ENCODE data around the gene PUDP. TPM values are rescaled to one million over a fixed set of nuclear protein-coding genes. Genes with fewer than 3 reads are reported as not detected.
"Not testable (repeated sequence)": the region's sequence is repeated elsewhere in the genome, so short reads cannot be mapped to it uniquely, and the experiment has no call there.

Gene PUDP
- total RNA-seq, 1 donor from 2014 or later: 13.9 TPM

GRCh38 chrX:7072856-7073255, 75.1 kb downstream of the PUDP start:
- ATAC-seq: no peak

- no peak for ATAC-seq
Measured at GRCh38 chrX:7071390-7071789, 76.6 kb downstream of the PUDP start.

GRCh38 chrX:7069556-7069955, 78.4 kb downstream of the PUDP start:
- ATAC-seq: no peak

- no peak for ATAC-seq
Measured at GRCh38 chrX:7068939-7069367, 79.0 kb downstream of the PUDP start.

- no peak for ATAC-seq
Measured at GRCh38 chrX:7067256-7067655, 80.7 kb downstream of the PUDP start.

- ATAC-seq: no peak
Measured at GRCh38 chrX:7065473-7065872, 82.5 kb downstream of the PUDP start.

GRCh38 chrX:7062903-7063302, 85.0 kb downstream of the PUDP start:
- peak; percentile 80 for ATAC-seq

- ATAC-seq: peak; percentile 61
Measured at GRCh38 chrX:7062276-7062675, 85.7 kb downstream of the PUDP start.

GRCh38 chrX:7061429-7061828, 86.5 kb downstream of the PUDP start:
- ATAC-seq: no peak

- no peak for ATAC-seq
Measured at GRCh38 chrX:7060444-7060843, 87.5 kb downstream of the PUDP start.

- ATAC-seq: no peak
Measured at GRCh38 chrX:7059859-7060258, 88.1 kb downstream of the PUDP start.

GRCh38 chrX:7059214-7059838, 88.6 kb downstream of the PUDP start:
- ATAC-seq: no peak

- peak; percentile 48 for ATAC-seq
Measured at GRCh38 chrX:7055386-7056137, 92.4 kb downstream of the PUDP start.

GRCh38 chrX:7054219-7055216, 93.4 kb downstream of the PUDP start:
- no peak for ATAC-seq

- no peak for ATAC-seq
Measured at GRCh38 chrX:7052541-7052940, 95.4 kb downstream of the PUDP start.

GRCh38 chrX:7050271-7050670, 97.7 kb downstream of the PUDP start:
- ATAC-seq: no peak

GRCh38 chrX:7047951-7048350, 100.0 kb downstream of the PUDP start:
- no peak for ATAC-seq

- no peak for ATAC-seq
Measured at GRCh38 chrX:7045238-7045955, 102.6 kb downstream of the PUDP start.

GRCh38 chrX:7043796-7044433, 104.0 kb downstream of the PUDP start:
- ATAC-seq: not testable (repeated sequence)

GRCh38 chrX:7028246-7028645, 119.7 kb downstream of the PUDP start:
- no peak for ATAC-seq

- no peak for ATAC-seq
Measured at GRCh38 chrX:7027071-7027470, 120.9 kb downstream of the PUDP start.

- not testable (repeated sequence) for ATAC-seq
Measured at GRCh38 chrX:7026365-7026764, 121.6 kb downstream of the PUDP start.
